HuH-7.5 (cell line): ENCODE measurements around the gene C2CD4B.

Source experiments
- DNase-seq: peaks from one replicate; pipeline ENCODE4 v3.0.0; 2011; ENCODE audit warnings: low spot score

C2CD4B gene

GRCh38 chr15:62147551-62147950, 17.5 kb downstream of the C2CD4B start:
- DNase-seq: no peak

GRCh38 chr15:62147149-62147548, 17.9 kb downstream of the C2CD4B start:
- no peak for DNase-seq

- no peak for DNase-seq
These were observed 19.9 kb downstream of the C2CD4B start for GRCh38 chr15:62145015-62145735.

GRCh38 chr15:62142736-62143135, 22.3 kb downstream of the C2CD4B start:
- DNase-seq: no peak

GRCh38 chr15:62141643-62142588, 23.2 kb downstream of the C2CD4B start:
- DNase-seq: no peak

GRCh38 chr15:62141200-62141599, 23.9 kb downstream of the C2CD4B start:
- no peak for DNase-seq

GRCh38 chr15:62138124-62138523, 27.0 kb downstream of the C2CD4B start:
- DNase-seq: no peak

GRCh38 chr15:62136911-62137865, 27.9 kb downstream of the C2CD4B start:
- DNase-seq: no peak

GRCh38 chr15:62135532-62136134, 29.5 kb downstream of the C2CD4B start:
- DNase-seq: no peak

GRCh38 chr15:62133141-62133540, 31.9 kb downstream of the C2CD4B start:
- DNase-seq: no peak

- no peak for DNase-seq
These were observed 36.2 kb downstream of the C2CD4B start for GRCh38 chr15:62128916-62129315.

- DNase-seq: no peak
These were observed 38.7 kb downstream of the C2CD4B start for GRCh38 chr15:62126364-62126763.

GRCh38 chr15:62125773-62126172, 39.3 kb downstream of the C2CD4B start:
- DNase-seq: no peak

- no peak for DNase-seq
These were observed 40.1 kb downstream of the C2CD4B start for GRCh38 chr15:62124973-62125303.

GRCh38 chr15:62124176-62124972, 40.7 kb downstream of the C2CD4B start:
- no peak for DNase-seq

- no peak for DNase-seq
These were observed 42.8 kb downstream of the C2CD4B start for GRCh38 chr15:62122249-62122648.

- DNase-seq: no peak
These were observed 43.6 kb downstream of the C2CD4B start for GRCh38 chr15:62121273-62122015.

GRCh38 chr15:62120776-62121175, 44.3 kb downstream of the C2CD4B start:
- no peak for DNase-seq

GRCh38 chr15:62119874-62120273, 45.2 kb downstream of the C2CD4B start:
- no peak for DNase-seq

- DNase-seq: no peak
These were observed 45.7 kb downstream of the C2CD4B start for GRCh38 chr15:62119227-62119864.
